ENCODE results near the gene NR1D1.

The NR1D1 gene

GRCh38 chr17:40093580-40094201 lies 6.7 kb downstream of the NR1D1 start:
- Histone ChIP-seq H3K27me3 (ENCODE audit: low read depth, low read length) (no peaks in the 10 kb centered on the region), H3K36me3 (ENCODE audit: control insufficient read depth in 1 of 2, insufficient read depth in 2 of 2, low read length in 2 of 2) (peaks cover 46 to 62% of the 10 kb centered on the region in 2 donors), H3K9me3 (ENCODE audit: control insufficient read depth in 1 of 2, low read length in 2 of 2) (no peaks in the 10 kb centered on the region), H3K4me3 (ENCODE audit: low read depth in 1 of 2, low read length in 2 of 2) (peak overlapping the region in 1 of 2 donors; percentile 31), H3K27ac (ENCODE audit: low read length) (peak overlapping the region; percentile 42), H3K4me1 (ENCODE audit: control insufficient read depth in 1 of 2, insufficient read depth in 2 of 2, low read length in 2 of 2) (peaks cover 26 to 93% of the 10 kb centered on the region in 2 donors)

- H3K9me3 ChIP-seq (ENCODE audit: control insufficient read depth in 1 of 2, low read length in 2 of 2) = no peaks in the 10 kb centered on the region
- no peaks in the 10 kb centered on the region for H3K27me3 ChIP-seq (ENCODE audit: low read depth, low read length)
- peak overlapping the region; percentile 42 for H3K27ac ChIP-seq (ENCODE audit: low read length)
- peaks cover 52 to 62% of the 10 kb centered on the region in 2 donors for H3K36me3 ChIP-seq (ENCODE audit: control insufficient read depth in 1 of 2, insufficient read depth in 2 of 2, low read length in 2 of 2)
- peak overlapping the region in 1 of 2 donors; percentile 31 for H3K4me3 ChIP-seq (ENCODE audit: low read depth in 1 of 2, low read length in 2 of 2)
- peaks cover 20 to 88% of the 10 kb centered on the region in 2 donors for H3K4me1 ChIP-seq (ENCODE audit: control insufficient read depth in 1 of 2, insufficient read depth in 2 of 2, low read length in 2 of 2)
Measured at GRCh38 chr17:40093005-40093579, 7.3 kb downstream of the NR1D1 start.

- H3K27me3 ChIP-seq (ENCODE audit: low read depth, low read length) = no peaks in the 10 kb centered on the region
- no peaks in the 10 kb centered on the region for H3K9me3 ChIP-seq (ENCODE audit: control insufficient read depth in 1 of 2, low read length in 2 of 2)
- peak overlapping the region in 1 of 2 donors; percentile 31 for H3K4me3 ChIP-seq (ENCODE audit: low read depth in 1 of 2, low read length in 2 of 2)
- H3K27ac ChIP-seq (ENCODE audit: low read length) = peak overlapping the region; percentile 42
- H3K36me3 ChIP-seq (ENCODE audit: control insufficient read depth in 1 of 2, insufficient read depth in 2 of 2, low read length in 2 of 2) = peaks cover 51 to 64% of the 10 kb centered on the region in 2 donors
- H3K4me1 ChIP-seq (ENCODE audit: control insufficient read depth in 1 of 2, insufficient read depth in 2 of 2, low read length in 2 of 2) = peaks cover 15 to 83% of the 10 kb centered on the region in 2 donors
Measured at GRCh38 chr17:40092581-40092980, 7.8 kb downstream of the NR1D1 start.

GRCh38 chr17:40091691-40092397 lies 8.5 kb downstream of the NR1D1 start:
- Histone ChIP-seq H3K9me3 (ENCODE audit: control insufficient read depth in 1 of 2, low read length in 2 of 2) (no peaks in the 10 kb centered on the region), H3K4me3 (ENCODE audit: low read depth in 1 of 2, low read length in 2 of 2) (no peak overlapping the region), H3K27me3 (ENCODE audit: low read depth, low read length) (no peaks in the 10 kb centered on the region), H3K27ac (ENCODE audit: low read length) (peak overlapping the region; percentile 16), H3K36me3 (ENCODE audit: control insufficient read depth in 1 of 2, insufficient read depth in 2 of 2, low read length in 2 of 2) (peaks cover 52 to 64% of the 10 kb centered on the region in 2 donors), H3K4me1 (ENCODE audit: control insufficient read depth in 1 of 2, insufficient read depth in 2 of 2, low read length in 2 of 2) (peaks cover 8 to 76% of the 10 kb centered on the region in 2 donors)

GRCh38 chr17:40090237-40091119 lies 9.9 kb downstream of the NR1D1 start:
- no peak overlapping the region for H3K4me3 ChIP-seq (ENCODE audit: low read depth in 1 of 2, low read length in 2 of 2)
- H3K4me1 ChIP-seq (ENCODE audit: control insufficient read depth in 1 of 2, insufficient read depth in 2 of 2, low read length in 2 of 2) = peaks cover 0 to 70% of the 10 kb centered on the region in 2 donors
- no peaks in the 10 kb centered on the region for H3K9me3 ChIP-seq (ENCODE audit: control insufficient read depth in 1 of 2, low read length in 2 of 2)
- no peak overlapping the region for H3K27ac ChIP-seq (ENCODE audit: low read length)
- H3K27me3 ChIP-seq (ENCODE audit: low read depth, low read length) = no peaks in the 10 kb centered on the region
- peaks cover 49 to 62% of the 10 kb centered on the region in 2 donors for H3K36me3 ChIP-seq (ENCODE audit: control insufficient read depth in 1 of 2, insufficient read depth in 2 of 2, low read length in 2 of 2)

GRCh38 chr17:40089077-40089895 lies 11.1 kb downstream of the NR1D1 start:
- Histone ChIP-seq H3K36me3 (ENCODE audit: control insufficient read depth in 1 of 2, insufficient read depth in 2 of 2, low read length in 2 of 2) (peaks cover 49 to 61% of the 10 kb centered on the region in 2 donors), H3K4me3 (ENCODE audit: low read depth in 1 of 2, low read length in 2 of 2) (no peak overlapping the region), H3K4me1 (ENCODE audit: control insufficient read depth in 1 of 2, insufficient read depth in 2 of 2, low read length in 2 of 2) (peaks cover 0 to 58% of the 10 kb centered on the region in 2 donors), H3K27me3 (ENCODE audit: low read depth, low read length) (no peaks in the 10 kb centered on the region), H3K9me3 (ENCODE audit: control insufficient read depth in 1 of 2, low read length in 2 of 2) (no peaks in the 10 kb centered on the region), H3K27ac (ENCODE audit: low read length) (no peak overlapping the region)

GRCh38 chr17:40087903-40088718 lies 12.3 kb downstream of the NR1D1 start:
- Histone ChIP-seq H3K4me1 (ENCODE audit: control insufficient read depth in 1 of 2, insufficient read depth in 2 of 2, low read length in 2 of 2) (peaks cover 0 to 47% of the 10 kb centered on the region in 2 donors), H3K9me3 (ENCODE audit: control insufficient read depth in 1 of 2, low read length in 2 of 2) (no peaks in the 10 kb centered on the region), H3K36me3 (ENCODE audit: control insufficient read depth in 1 of 2, insufficient read depth in 2 of 2, low read length in 2 of 2) (peaks cover 39 to 60% of the 10 kb centered on the region in 2 donors), H3K4me3 (ENCODE audit: low read depth in 1 of 2, low read length in 2 of 2) (no peak overlapping the region), H3K27ac (ENCODE audit: low read length) (no peak overlapping the region), H3K27me3 (ENCODE audit: low read depth, low read length) (no peaks in the 10 kb centered on the region)

- peaks cover 39 to 57% of the 10 kb centered on the region in 2 donors for H3K36me3 ChIP-seq (ENCODE audit: control insufficient read depth in 1 of 2, insufficient read depth in 2 of 2, low read length in 2 of 2)
- no peak overlapping the region for H3K4me3 ChIP-seq (ENCODE audit: low read depth in 1 of 2, low read length in 2 of 2)
- H3K27ac ChIP-seq (ENCODE audit: low read length) = no peak overlapping the region
- no peaks in the 10 kb centered on the region for H3K27me3 ChIP-seq (ENCODE audit: low read depth, low read length)
- peaks cover 0 to 39% of the 10 kb centered on the region in 2 donors for H3K4me1 ChIP-seq (ENCODE audit: control insufficient read depth in 1 of 2, insufficient read depth in 2 of 2, low read length in 2 of 2)
- H3K9me3 ChIP-seq (ENCODE audit: control insufficient read depth in 1 of 2, low read length in 2 of 2) = no peaks in the 10 kb centered on the region
Measured at GRCh38 chr17:40087049-40087794, 13.2 kb downstream of the NR1D1 start.

- Histone ChIP-seq H3K9me3 (ENCODE audit: control insufficient read depth in 1 of 2, low read length in 2 of 2) (no peaks in the 10 kb centered on the region), H3K4me3 (ENCODE audit: low read depth in 1 of 2, low read length in 2 of 2) (no peak overlapping the region), H3K27me3 (ENCODE audit: low read depth, low read length) (no peaks in the 10 kb centered on the region), H3K27ac (ENCODE audit: low read length) (no peak overlapping the region), H3K36me3 (ENCODE audit: control insufficient read depth in 1 of 2, insufficient read depth in 2 of 2, low read length in 2 of 2) (peaks cover 39 to 57% of the 10 kb centered on the region in 2 donors), H3K4me1 (ENCODE audit: control insufficient read depth in 1 of 2, insufficient read depth in 2 of 2, low read length in 2 of 2) (peaks cover 0 to 32% of the 10 kb centered on the region in 2 donors)
Measured at GRCh38 chr17:40086150-40087044, 14.0 kb downstream of the NR1D1 start.
